ENCODE data around the gene NAV2.

DNA sequence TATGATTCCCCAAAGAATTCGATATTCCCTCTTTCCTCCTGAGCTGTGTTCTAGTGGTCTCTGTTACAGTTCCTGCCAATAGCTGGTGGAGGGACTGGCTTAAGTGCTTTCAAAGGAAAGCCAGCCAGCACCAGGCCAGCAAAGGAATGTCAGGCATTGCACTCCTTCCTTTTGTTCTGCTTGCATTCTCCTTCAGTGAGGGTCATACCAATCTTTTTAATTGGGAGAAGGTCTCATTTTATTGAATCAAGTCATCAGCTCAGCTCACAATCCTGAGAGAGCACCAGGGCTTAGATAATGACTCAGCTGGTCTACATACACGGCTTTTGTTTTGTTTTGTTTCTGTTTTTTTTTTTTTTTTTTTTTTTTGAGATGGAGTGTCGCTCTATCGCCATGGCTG is 222.9 kb downstream of the NAV2 start:
- TF ChIP-seq, protein P1, sequence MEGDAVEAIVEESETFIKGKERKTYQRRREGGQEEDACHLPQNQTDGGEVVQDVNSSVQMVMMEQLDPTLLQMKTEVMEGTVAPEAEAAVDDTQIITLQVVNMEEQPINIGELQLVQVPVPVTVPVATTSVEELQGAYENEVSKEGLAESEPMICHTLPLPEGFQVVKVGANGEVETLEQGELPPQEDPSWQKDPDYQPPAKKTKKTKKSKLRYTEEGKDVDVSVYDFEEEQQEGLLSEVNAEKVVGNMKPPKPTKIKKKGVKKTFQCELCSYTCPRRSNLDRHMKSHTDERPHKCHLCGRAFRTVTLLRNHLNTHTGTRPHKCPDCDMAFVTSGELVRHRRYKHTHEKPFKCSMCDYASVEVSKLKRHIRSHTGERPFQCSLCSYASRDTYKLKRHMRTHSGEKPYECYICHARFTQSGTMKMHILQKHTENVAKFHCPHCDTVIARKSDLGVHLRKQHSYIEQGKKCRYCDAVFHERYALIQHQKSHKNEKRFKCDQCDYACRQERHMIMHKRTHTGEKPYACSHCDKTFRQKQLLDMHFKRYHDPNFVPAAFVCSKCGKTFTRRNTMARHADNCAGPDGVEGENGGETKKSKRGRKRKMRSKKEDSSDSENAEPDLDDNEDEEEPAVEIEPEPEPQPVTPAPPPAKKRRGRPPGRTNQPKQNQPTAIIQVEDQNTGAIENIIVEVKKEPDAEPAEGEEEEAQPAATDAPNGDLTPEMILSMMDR (conservative IDR thresholded peaks at IDR 0.05 in 1 of 2, IDR thresholded peaks at IDR 0.05 in 1 of 2; ENCODE audit: extremely low read depth in 1 of 2, insufficient read depth in 1 of 2, low read depth in 1 of 2, low read length in 2 of 2) = no peak
- no peak for TF ChIP-seq EZH2 (IDR thresholded peaks at IDR 0.05; ENCODE audit: borderline replicate concordance, low read length)
